ENCODE data around the gene IFNL2. TPM values are rescaled to one million over a fixed set of nuclear protein-coding genes. Genes with fewer than 3 reads are reported as not detected.

The IFNL2 gene
- total and polyA plus RNA-seq, 9 of the 15 experiments (the other 6 are each of a cell fraction or from before 2014, with no cell fraction given): not detected

DNA sequence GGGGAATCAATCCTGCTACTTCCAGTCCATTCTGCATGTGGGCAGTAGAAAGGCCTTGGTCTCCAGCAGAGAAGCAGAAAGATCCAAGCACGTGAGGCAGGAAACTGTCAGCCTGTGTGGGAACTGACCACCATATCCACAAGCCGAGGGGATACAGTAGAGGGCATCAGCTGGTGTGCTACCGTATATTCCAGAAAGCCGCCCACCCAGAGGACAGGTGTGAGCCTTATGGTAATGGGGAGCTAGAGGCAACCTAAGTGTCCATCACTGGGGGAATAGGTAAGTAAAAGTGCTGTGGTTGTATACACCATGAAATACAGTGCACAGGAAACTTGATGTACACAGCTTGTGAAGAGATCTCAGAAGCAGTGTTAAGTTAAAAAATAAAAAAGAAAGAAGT, 25.2 kb downstream of the IFNL2 start:
- no peaks in the 10 kb centered on the region for H4K20me1 ChIP-seq (replicated peaks; ENCODE audit: control insufficient read depth, insufficient read depth, low read length)
- H3K4me3 ChIP-seq: no peak overlapping the region
- H3K9ac ChIP-seq (ENCODE audit: insufficient read depth in 1 of 2, low read depth in 2 of 2, low read length in 2 of 2): no peak overlapping the region
- CTCF ChIA-PET (ENCODE audit: low intra/inter-chr PET ratio): no interaction called here
- in situ Hi-C loops (cut with MboI): no loop called here
- DNase-seq (ENCODE audit: extremely low read depth in 1 of 4, low spot score in 3 of 4) (no peak), FAIRE-seq (no peak), ATAC-seq (no peak)
- H3K36me3 ChIP-seq (ENCODE audit: control insufficient read depth, insufficient read depth, low read length): no peaks in the 10 kb centered on the region
- intact Hi-C loops (cut with micrococcal nuclease): no loop called here
- no peak overlapping the region for H2AFZ ChIP-seq (ENCODE audit: low read depth, low read length)
- H3K79me2 ChIP-seq (ENCODE audit: control insufficient read depth, insufficient read depth, low read length): no peaks in the 10 kb centered on the region
- no peaks in the 10 kb centered on the region for H3K9me1 ChIP-seq (ENCODE audit: control insufficient read depth, insufficient read depth, low read length)
- H3K4me1 ChIP-seq (replicated peaks in 1 of 2; ENCODE audit: control insufficient read depth in 2 of 2, insufficient read depth in 2 of 2, low read length in 2 of 2): peaks cover 0 to 13% of the 10 kb centered on the region in 2 experiments; a peak in 2 of 5 replicates
- POLR2A ChIA-PET: interaction anchor here (0.7 to 1.4 kb wide), 3 partner anchors 8 to 16 kb away, joined by 3 to 5 read pairs (median 3); no protein-coding TSS in a partner anchor
- H3K27ac ChIP-seq (ENCODE audit: extremely low read depth, low read depth, low read length): no peak overlapping the region
- BruUV-seq (replicated peaks): no TSS peak
- H3K4me2 ChIP-seq (ENCODE audit: insufficient read depth, low read length): no peak overlapping the region
- peaks cover 4 to 20% of the 10 kb centered on the region in 2 experiments; a peak in 3 of 5 replicates for H3K27me3 ChIP-seq (ENCODE audit: control insufficient read depth in 2 of 2, insufficient read depth in 2 of 2, low read length in 2 of 2)
- WGBS (ENCODE audit: insufficient coverage, low coverage, missing lambda C conversion rate): 4% methylated on average over 4 of the region's 4 CpGs
- H3K9me3 ChIP-seq (replicated peaks; ENCODE audit: control insufficient read depth, insufficient read depth, low read depth, low read length): no peaks in the 10 kb centered on the region
- TF ChIP-seq SIN3B (IDR thresholded peaks at IDR 0.05; ENCODE audit: low read depth) (no peak), TFAP4 (CRISPR knock-in tag; IDR thresholded peaks at IDR 0.05; ENCODE audit: borderline replicate concordance) (no peak), CXXC5 (CRISPR knock-in tag; IDR thresholded peaks at IDR 0.05) (no peak), ZNF253 (CRISPR knock-in tag; conservative IDR thresholded peaks at IDR 0.05) (no peak), HMG20A (CRISPR knock-in tag; conservative IDR thresholded peaks at IDR 0.05) (no peak), ZBTB43 (CRISPR knock-in tag; IDR thresholded peaks at IDR 0.05) (no peak), TARDBP (IDR thresholded peaks at IDR 0.05) (no peak), MIER1 (IDR thresholded peaks at IDR 0.05; ENCODE audit: low read depth) (no peak), PHF21A (IDR thresholded peaks at IDR 0.05; ENCODE audit: borderline replicate concordance, low read depth) (no peak), ATF3 (IDR thresholded peaks at IDR 0.05) (no peak), ATF3 (CRISPR knock-in tag; conservative IDR thresholded peaks at IDR 0.05) (no peak), ZNF347 (CRISPR knock-in tag; IDR thresholded peaks at IDR 0.05; ENCODE audit: low read depth) (no peak), ZNF24 (IDR thresholded peaks at IDR 0.05) (no peak), HOXB6 (CRISPR knock-in tag; IDR thresholded peaks at IDR 0.05; ENCODE audit: borderline replicate concordance) (no peak), HSF4 (CRISPR knock-in tag; IDR thresholded peaks at IDR 0.05; ENCODE audit: borderline replicate concordance) (no peak), ARID1B (IDR thresholded peaks at IDR 0.05) (no peak), ZFP30 (CRISPR knock-in tag; IDR thresholded peaks at IDR 0.05; ENCODE audit: borderline replicate concordance) (no peak)
- TF ChIP-seq, protein P1, sequence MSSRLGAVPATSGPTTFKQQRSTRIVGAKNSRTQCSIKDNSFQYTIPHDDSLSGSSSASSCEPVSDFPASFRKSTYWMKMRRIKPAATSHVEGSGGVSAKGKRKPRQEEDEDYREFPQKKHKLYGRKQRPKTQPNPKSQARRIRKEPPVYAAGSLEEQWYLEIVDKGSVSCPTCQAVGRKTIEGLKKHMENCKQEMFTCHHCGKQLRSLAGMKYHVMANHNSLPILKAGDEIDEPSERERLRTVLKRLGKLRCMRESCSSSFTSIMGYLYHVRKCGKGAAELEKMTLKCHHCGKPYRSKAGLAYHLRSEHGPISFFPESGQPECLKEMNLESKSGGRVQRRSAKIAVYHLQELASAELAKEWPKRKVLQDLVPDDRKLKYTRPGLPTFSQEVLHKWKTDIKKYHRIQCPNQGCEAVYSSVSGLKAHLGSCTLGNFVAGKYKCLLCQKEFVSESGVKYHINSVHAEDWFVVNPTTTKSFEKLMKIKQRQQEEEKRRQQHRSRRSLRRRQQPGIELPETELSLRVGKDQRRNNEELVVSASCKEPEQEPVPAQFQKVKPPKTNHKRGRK (tag; IDR thresholded peaks at IDR 0.05): no peak

Data from K562 (cell line).